Measurements from ENCODE around the gene IFI16.

The IFI16 gene

DNA sequence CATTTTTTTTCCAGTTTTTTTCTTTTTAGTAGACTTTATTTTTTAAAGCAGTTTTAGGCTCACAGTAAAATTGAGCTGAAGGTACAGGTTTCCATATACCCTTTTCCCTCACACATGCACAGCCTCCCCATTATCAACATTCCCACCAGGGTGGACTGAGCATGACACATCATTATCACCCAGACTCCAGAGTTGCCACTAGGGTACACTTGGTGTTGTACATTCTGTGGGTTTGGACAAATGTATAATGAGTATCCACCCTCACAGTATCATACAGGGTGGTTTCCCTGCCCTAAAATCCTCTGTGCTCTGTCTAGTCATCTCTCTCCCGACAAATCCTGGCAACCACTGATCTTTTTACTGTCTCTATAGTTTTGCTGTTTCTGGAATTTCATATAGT is 69.8 kb downstream of the IFI16 start:
- no peak overlapping the region for H2AFZ ChIP-seq (ENCODE audit: low read length)
- TF ChIP-seq EZH2phosphoT487 (IDR thresholded peaks at IDR 0.05; ENCODE audit: low read length) (no peak), CTCF (IDR thresholded peaks at IDR 0.05; ENCODE audit: low read length) (no peak), EZH2 (optimal IDR thresholded peaks at IDR 0.05; ENCODE audit: low read depth, low read length) (no peak)
- H3K4me2 ChIP-seq (ENCODE audit: low read depth, low read length) = no peak overlapping the region
- no peak overlapping the region for H3K9ac ChIP-seq (ENCODE audit: low read length)
- H3K36me3 ChIP-seq (replicated peaks; ENCODE audit: insufficient read depth, low read length) = no peaks in the 10 kb centered on the region
- peaks cover 28% of the 10 kb centered on the region for H3F3A ChIP-seq (ENCODE audit: insufficient read depth, low read length)
- no peak overlapping the region for H3K27ac ChIP-seq (ENCODE audit: low read length)
- DNase-seq = no peak
- no peaks in the 10 kb centered on the region for H4K20me1 ChIP-seq (ENCODE audit: insufficient read depth, low read length)
- no peaks in the 10 kb centered on the region for H3K9me3 ChIP-seq (replicated peaks; ENCODE audit: insufficient read depth, low read length)
- H3K27me3 ChIP-seq (replicated peaks; ENCODE audit: insufficient read depth, low read length) = 0 out of 2 replicates have a peak, but pooled peaks cover 3% of the 10 kb centered on the region
- H3K9me2 ChIP-seq (replicated peaks; ENCODE audit: insufficient read depth, low read length) = no peaks in the 10 kb centered on the region
- H3K4me3 ChIP-seq (ENCODE audit: low read length) = no peak overlapping the region
- peaks cover 21% of the 10 kb centered on the region for H3K4me1 ChIP-seq (ENCODE audit: low read length)
- H3K79me2 ChIP-seq (ENCODE audit: low read length) = peaks cover 12% of the 10 kb centered on the region

- Histone ChIP-seq H3K4me3 (ENCODE audit: low read length) (no peak overlapping the region), H3K27ac (ENCODE audit: low read length) (no peak overlapping the region), H3K4me2 (ENCODE audit: low read depth, low read length) (no peak overlapping the region), H3K79me2 (ENCODE audit: low read length) (no peaks in the 10 kb centered on the region), H3K9me2 (replicated peaks; ENCODE audit: insufficient read depth, low read length) (no peaks in the 10 kb centered on the region), H3K27me3 (replicated peaks; ENCODE audit: insufficient read depth, low read length) (0 out of 2 replicates have a peak, but pooled peaks cover 3% of the 10 kb centered on the region), H3F3A (ENCODE audit: insufficient read depth, low read length) (peaks cover 17% of the 10 kb centered on the region), H3K9ac (ENCODE audit: low read length) (no peak overlapping the region), H4K20me1 (ENCODE audit: insufficient read depth, low read length) (no peaks in the 10 kb centered on the region), H3K9me3 (replicated peaks; ENCODE audit: insufficient read depth, low read length) (no peaks in the 10 kb centered on the region), H3K36me3 (replicated peaks; ENCODE audit: insufficient read depth, low read length) (no peaks in the 10 kb centered on the region), H2AFZ (ENCODE audit: low read length) (no peak overlapping the region), H3K4me1 (ENCODE audit: low read length) (peaks cover 11% of the 10 kb centered on the region)
- no peak for TF ChIP-seq EZH2 (optimal IDR thresholded peaks at IDR 0.05; ENCODE audit: low read depth, low read length)
- DNase-seq = no peak
Observed at GRCh38 chr1:159081626-159082025, 71.9 kb downstream of the IFI16 start.

DNA sequence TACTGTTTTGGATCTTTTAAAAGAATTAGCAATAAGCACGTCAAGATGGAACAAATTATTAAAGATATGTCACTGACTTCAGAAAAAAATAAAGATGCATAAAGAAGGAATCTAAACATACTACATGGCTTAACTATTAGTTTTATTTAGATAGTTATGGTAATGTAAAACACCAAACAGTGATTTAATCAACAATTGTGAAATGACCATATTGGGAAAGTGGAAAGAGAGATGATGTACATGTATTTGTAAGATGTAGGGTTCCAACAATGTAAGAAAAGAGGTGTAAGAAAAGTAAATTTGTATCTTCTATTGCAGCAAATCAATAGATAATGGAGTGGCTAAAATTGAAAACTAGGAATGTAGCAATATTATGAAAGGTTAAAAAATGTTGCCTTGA is 73.3 kb downstream of the IFI16 start:
- Histone ChIP-seq H3K36me3 (replicated peaks; ENCODE audit: insufficient read depth, low read length) (no peaks in the 10 kb centered on the region), H3K9ac (ENCODE audit: low read length) (no peak overlapping the region), H3K27me3 (replicated peaks; ENCODE audit: insufficient read depth, low read length) (0 out of 2 replicates have a peak, but pooled peaks cover 3% of the 10 kb centered on the region), H3K4me2 (ENCODE audit: low read depth, low read length) (no peak overlapping the region), H3K79me2 (ENCODE audit: low read length) (no peaks in the 10 kb centered on the region), H3F3A (ENCODE audit: insufficient read depth, low read length) (peaks cover 3% of the 10 kb centered on the region), H3K9me2 (replicated peaks; ENCODE audit: insufficient read depth, low read length) (no peaks in the 10 kb centered on the region), H3K4me1 (ENCODE audit: low read length) (peaks cover 4% of the 10 kb centered on the region), H4K20me1 (ENCODE audit: insufficient read depth, low read length) (no peaks in the 10 kb centered on the region), H3K27ac (ENCODE audit: low read length) (no peak overlapping the region), H3K9me3 (replicated peaks; ENCODE audit: insufficient read depth, low read length) (no peaks in the 10 kb centered on the region), H2AFZ (ENCODE audit: low read length) (no peak overlapping the region), H3K4me3 (ENCODE audit: low read length) (no peak overlapping the region)
- TF ChIP-seq EZH2phosphoT487 (IDR thresholded peaks at IDR 0.05; ENCODE audit: low read length) (no peak), CTCF (IDR thresholded peaks at IDR 0.05; ENCODE audit: low read length) (no peak), EZH2 (optimal IDR thresholded peaks at IDR 0.05; ENCODE audit: low read depth, low read length) (no peak)
- no peak for DNase-seq

- no peaks in the 10 kb centered on the region for H3K9me3 ChIP-seq (replicated peaks; ENCODE audit: insufficient read depth, low read length)
- no peaks in the 10 kb centered on the region for H3K79me2 ChIP-seq (ENCODE audit: low read length)
- no peaks in the 10 kb centered on the region for H3K36me3 ChIP-seq (replicated peaks; ENCODE audit: insufficient read depth, low read length)
- no peaks in the 10 kb centered on the region for H4K20me1 ChIP-seq (ENCODE audit: insufficient read depth, low read length)
- no peaks in the 10 kb centered on the region for H3K9me2 ChIP-seq (replicated peaks; ENCODE audit: insufficient read depth, low read length)
- no peak overlapping the region for H3K27ac ChIP-seq (ENCODE audit: low read length)
- H3K4me3 ChIP-seq (ENCODE audit: low read length) = no peak overlapping the region
- H2AFZ ChIP-seq (ENCODE audit: low read length) = no peak overlapping the region
- TF ChIP-seq EZH2 (optimal IDR thresholded peaks at IDR 0.05; ENCODE audit: low read depth, low read length) (no peak), EZH2phosphoT487 (IDR thresholded peaks at IDR 0.05; ENCODE audit: low read length) (no peak), CTCF (IDR thresholded peaks at IDR 0.05; ENCODE audit: low read length) (no peak)
- H3K9ac ChIP-seq (ENCODE audit: low read length) = no peak overlapping the region
- 0 out of 2 replicates have a peak, but pooled peaks cover 3% of the 10 kb centered on the region for H3F3A ChIP-seq (ENCODE audit: insufficient read depth, low read length)
- H3K4me1 ChIP-seq (ENCODE audit: low read length) = peaks cover 5% of the 10 kb centered on the region; the same call in 1 of the 2 replicates
- DNase-seq = no peak
- no peak overlapping the region for H3K4me2 ChIP-seq (ENCODE audit: low read depth, low read length)
- 0 out of 2 replicates have a peak, but pooled peaks cover 3% of the 10 kb centered on the region for H3K27me3 ChIP-seq (replicated peaks; ENCODE audit: insufficient read depth, low read length)
Observed at GRCh38 chr1:159084152-159084551, 74.4 kb downstream of the IFI16 start.
